Tibial nerve (tissue), 4 donors: Measurements from ENCODE around the gene ABR.

ENCODE experiments used
- CTCF ChIP-seq, 5 experiments: fragments of 200-600 bp in 3 of 5; fragments of 450-650 bp in 2 of 5; sonication (generic) in 3 of 5; IDR thresholded peaks; one replicate each; pipeline ENCODE4 v1.5.1; 2016 to 2019; ENCODE audit warnings: antibody characterized with exemption in 5 of 5, mild to moderate bottlenecking in 3 of 5, moderate library complexity in 2 of 5
- EP300 ChIP-seq, 2 donors: sonication (generic); formaldehyde crosslinking; IDR thresholded peaks; one replicate each; pipeline ENCODE4 v1.6.1; 2017; ENCODE audit warnings: antibody characterized with exemption in 2 of 2, mild to moderate bottlenecking in 1 of 2

GRCh38 chr17:1074886-1075605 lies 104.7 kb downstream of the ABR start:
- TF ChIP-seq CTCF (IDR thresholded peaks at IDR 0.05) (no peak), EP300 (IDR thresholded peaks at IDR 0.05) (no peak)
